GM06990 (cell line): ENCODE data around the gene TBC1D9.

Source experiments
- DNase-seq: peaks from one replicate; pipeline ENCODE4 v3.0.0-alpha.2; 2011; ENCODE audit not compliant: insufficient read length; ENCODE audit errors: extremely low read depth
- H3K27me3 ChIP-seq: replicated peaks from 2 replicates; pipeline ENCODE4 v1.6.0; 2011; ENCODE audit warnings: low read length; ENCODE audit not compliant: control insufficient read depth, insufficient read depth
- H3K36me3 ChIP-seq: 2 replicates; pipeline ENCODE4 v1.5.1; 2011; ENCODE audit warnings: low read length; ENCODE audit not compliant: control insufficient read depth, insufficient read depth
- H3K4me3 ChIP-seq: replicated peaks from 2 replicates; pipeline ENCODE4 v1.5.1; 2011; ENCODE audit warnings: low read depth, mild to moderate bottlenecking, control low read depth, low read length
- CTCF ChIP-seq: IDR thresholded peaks from 2 replicates; pipeline ENCODE4 v1.5.1; 2011; ENCODE audit warnings: low read length, control low read depth, mild to moderate bottlenecking, inconsistent platforms; ENCODE audit not compliant: insufficient read depth, poor library complexity, severe bottlenecking

Gene TBC1D9

GRCh38 chr4:140579278-140579677 is 176.9 kb downstream of the TBC1D9 start:
- Histone ChIP-seq H3K4me3 (no peak overlapping the region), H3K27me3 (no peaks in the 10 kb centered on the region; the same call in 1 of the 2 replicates), H3K36me3 (no peaks in the 10 kb centered on the region)
- no peak for TF ChIP-seq CTCF
- no peak for DNase-seq

DNA sequence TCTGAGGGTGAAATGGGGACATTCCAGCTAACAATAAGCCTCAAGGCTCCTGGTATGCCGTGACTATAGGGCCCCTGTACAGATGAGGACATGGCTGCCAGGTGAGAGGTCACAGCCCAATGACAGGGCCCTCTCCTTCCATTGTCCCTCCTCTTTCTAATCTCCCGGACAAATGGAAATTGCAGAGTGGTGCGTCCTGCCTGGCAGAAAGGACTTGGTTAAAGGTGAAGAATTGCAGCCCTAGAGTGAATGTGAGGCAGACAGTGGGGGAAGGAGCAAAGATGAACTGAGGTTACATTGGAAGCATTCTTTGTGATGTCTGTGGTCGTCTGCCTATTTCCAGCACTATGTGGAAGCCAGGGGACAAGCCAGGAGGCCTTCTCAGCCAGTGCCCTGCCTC is 180.7 kb downstream of the TBC1D9 start:
- Histone ChIP-seq H3K36me3 (no peaks in the 10 kb centered on the region), H3K27me3 (no peaks in the 10 kb centered on the region; the same call in 1 of the 2 replicates), H3K4me3 (no peak overlapping the region)
- TF ChIP-seq CTCF: no peak
- DNase-seq: no peak

DNA sequence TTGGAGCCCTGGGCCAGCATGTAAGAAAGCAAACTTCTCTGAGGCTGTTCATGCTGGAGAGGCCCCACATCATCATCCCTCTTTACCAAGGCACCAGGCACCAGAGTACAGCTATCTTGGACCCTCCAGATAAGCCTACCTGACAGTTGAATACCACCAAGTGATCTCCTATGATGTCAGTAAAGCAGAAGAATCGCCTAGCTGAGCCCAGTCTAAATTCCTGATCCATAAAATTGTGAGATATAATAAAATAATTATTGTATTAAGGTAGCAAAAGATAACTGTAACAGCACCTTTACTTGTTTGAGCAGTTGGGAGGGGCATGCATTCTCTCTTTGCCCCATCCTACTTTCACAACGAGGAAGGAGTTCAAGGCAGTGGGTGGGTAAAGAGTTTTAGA is 184.6 kb downstream of the TBC1D9 start:
- TF ChIP-seq CTCF: no peak
- Histone ChIP-seq H3K4me3 (no peak overlapping the region), H3K36me3 (no peaks in the 10 kb centered on the region), H3K27me3 (peaks cover 5% of the 10 kb centered on the region)
- no peak for DNase-seq
